Activated CD8-positive, alpha-beta T cell treated with anti-CD3 and anti-CD28 coated beads for 36 hours (primary cell): Measurements from ENCODE around the gene EPHA6. TPM values are rescaled to one million over a fixed set of nuclear protein-coding genes. Genes with fewer than 3 reads are reported as not detected.
"Not testable (repeated sequence)": the region's sequence is repeated elsewhere in the genome, so short reads cannot be mapped to it uniquely, and the experiment has no call there.

Source experiments
- ATAC-seq: fragments of 200-7000 bp; cut with Tn5 transposase; one replicate; pipeline ENCODE4 v1.10.0; 2021; ENCODE audit warnings: mild to moderate bottlenecking, moderate library complexity
- CTCF ChIA-PET: fragments of 350-600 bp; sonication (Branson Sonifier 250); formaldehyde crosslinking; loops from one replicate; lab custom pipeline; 2021; ENCODE audit warnings: antibody characterized with exemption; lab: Charles Lee
- POLR2A ChIA-PET: fragments of 350-600 bp; sonication (Branson Sonifier 250); formaldehyde crosslinking; loops from one replicate; lab custom pipeline; 2021; ENCODE audit warnings: antibody characterized with exemption; lab: Charles Lee
- DNase-seq: peaks from one replicate; pipeline ENCODE4 v3.0.0-alpha.2; 2020
- H3K27ac Mint-ChIP-seq: one replicate; pipeline ENCODE4 v1.8.0; 2021; ENCODE audit warnings: mild to moderate bottlenecking, mixed read lengths
- H3K27me3 Mint-ChIP-seq: one replicate; pipeline ENCODE4 v1.8.0; 2021; ENCODE audit warnings: mixed read lengths
- H3K36me3 Mint-ChIP-seq: one replicate; pipeline ENCODE4 v1.8.0; 2021; ENCODE audit warnings: low read depth, mixed read lengths
- H3K4me1 Mint-ChIP-seq: one replicate; pipeline ENCODE4 v1.8.0; 2021; ENCODE audit warnings: low read depth, mixed read lengths
- H3K4me3 Mint-ChIP-seq: one replicate; pipeline ENCODE4 v1.8.0; 2021; ENCODE audit warnings: mild to moderate bottlenecking, moderate library complexity, mixed read lengths
- H3K9me3 Mint-ChIP-seq: one replicate; pipeline ENCODE4 v1.8.0; 2021; ENCODE audit warnings: mixed read lengths
- CTCF ChIP-seq: fragments of 200-600 bp; IDR thresholded peaks from one replicate; pipeline ENCODE4 v1.8.0; 2022; ENCODE audit warnings: antibody characterized with exemption, mild to moderate bottlenecking
- intact Hi-C: fragments of 100-400 bp; cut with micrococcal nuclease; formaldehyde crosslinking; loops from one replicate; pipeline ENCODE4 v1.10.0; 2022
- total RNA-seq, 2 experiments: library from RNA; stranded (reverse); gene quantifications; one replicate each; pipeline ENCODE4 v1.2.3, GENCODE V29; 2021

The EPHA6 gene
- total RNA-seq, 2 experiments from 2014 or later, result not detected

GRCh38 chr3:97259263-97259662 lies 444.9 kb downstream of the EPHA6 start:
- TF ChIP-seq CTCF, result no peak
- CTCF ChIA-PET, result no interaction called here
- Mint-ChIP-seq H3K27ac (no peak overlapping the region), H3K4me1 (no peaks in the 10 kb centered on the region), H3K9me3 (no peaks in the 10 kb centered on the region), H3K36me3 (no peaks in the 10 kb centered on the region), H3K4me3 (no peak overlapping the region), H3K27me3 (no peaks in the 10 kb centered on the region)
- intact Hi-C loops, result no loop called here
- POLR2A ChIA-PET, result no interaction called here
- no peak for DNase-seq
- ATAC-seq, result no peak

DNA sequence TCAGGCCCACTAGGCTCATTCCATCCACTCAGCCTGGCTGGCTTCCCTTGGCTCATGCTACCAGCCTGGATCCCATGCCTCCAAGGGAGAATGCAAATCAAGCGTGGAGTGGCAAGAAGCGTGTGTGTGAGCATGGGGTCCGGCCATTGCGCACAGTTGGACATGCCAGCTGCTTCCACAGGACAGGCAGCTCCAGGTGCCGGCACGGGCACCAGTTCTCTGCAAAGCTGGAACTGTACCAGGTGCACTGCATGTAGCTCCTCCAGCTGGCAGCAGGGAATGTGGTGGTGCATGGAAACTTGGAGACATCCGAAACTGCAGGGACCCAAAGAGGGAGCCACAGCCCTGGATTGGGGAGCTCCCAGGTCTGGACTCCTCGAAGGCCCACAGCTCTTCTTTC lies 449.8 kb downstream of the EPHA6 start:
- Mint-ChIP-seq H3K9me3 (no peaks in the 10 kb centered on the region), H3K27me3 (no peaks in the 10 kb centered on the region), H3K27ac (no peak overlapping the region), H3K4me1 (no peaks in the 10 kb centered on the region), H3K4me3 (no peak overlapping the region), H3K36me3 (no peaks in the 10 kb centered on the region)
- no peak for ATAC-seq
- POLR2A ChIA-PET, result no interaction called here
- no peak for DNase-seq
- CTCF ChIA-PET, result no interaction called here
- TF ChIP-seq CTCF, result no peak
- intact Hi-C loops, result no loop called here

DNA sequence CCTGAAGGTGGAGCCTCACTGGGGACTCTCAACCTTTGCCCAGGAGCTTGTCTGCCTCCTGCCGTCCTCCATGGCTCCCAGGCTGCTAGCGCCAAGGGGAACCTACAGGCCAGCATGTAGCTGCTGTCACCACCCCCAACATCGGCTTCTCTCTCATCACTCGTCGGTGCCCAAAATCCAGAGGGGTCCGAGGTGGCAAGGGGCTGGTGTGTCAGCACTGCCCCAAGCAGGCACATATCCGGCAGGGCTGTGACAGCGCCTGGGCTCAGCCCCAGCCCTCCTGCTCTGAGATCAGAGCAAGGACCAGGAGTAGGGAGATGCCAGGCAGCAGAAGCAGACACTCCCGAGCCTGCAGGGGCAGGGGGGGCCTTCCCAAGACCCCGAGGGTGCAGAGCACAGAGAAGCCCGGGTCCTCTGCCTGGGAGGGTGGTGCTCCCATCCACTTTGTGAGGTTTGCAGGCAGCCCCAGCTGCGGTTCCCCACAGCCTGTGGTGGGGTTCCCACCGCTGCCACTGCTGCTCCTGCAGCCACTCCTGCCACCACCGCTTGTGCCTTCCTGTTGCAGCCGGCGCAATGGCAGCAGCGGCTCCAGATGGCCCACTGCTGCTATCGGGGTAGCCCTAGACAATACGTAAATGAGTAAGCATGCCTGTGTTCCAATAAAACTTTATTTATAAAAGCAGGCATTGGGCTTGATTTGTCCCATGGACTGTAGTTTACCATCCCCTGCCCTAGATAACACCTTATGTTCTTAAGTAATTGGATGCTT lies 451.0 kb downstream of the EPHA6 start:
- Mint-ChIP-seq H3K27ac (no peak overlapping the region), H3K9me3 (no peaks in the 10 kb centered on the region), H3K27me3 (no peaks in the 10 kb centered on the region), H3K4me3 (no peak overlapping the region), H3K36me3 (no peaks in the 10 kb centered on the region), H3K4me1 (no peaks in the 10 kb centered on the region)
- CTCF ChIA-PET, result interaction anchor here (0.6 kb wide), 1 partner anchor 108 kb away, joined by 3 read pairs; no protein-coding TSS in a partner anchor
- no peak for DNase-seq
- POLR2A ChIA-PET, result no interaction called here
- no peak for TF ChIP-seq CTCF
- ATAC-seq, result no peak
- intact Hi-C loops, result no loop called here

- Mint-ChIP-seq H3K4me1 (no peaks in the 10 kb centered on the region), H3K9me3 (no peaks in the 10 kb centered on the region), H3K36me3 (no peaks in the 10 kb centered on the region), H3K4me3 (no peak overlapping the region), H3K27ac (no peak overlapping the region), H3K27me3 (no peaks in the 10 kb centered on the region)
- no peak for DNase-seq
- TF ChIP-seq CTCF, result no peak
- no peak for ATAC-seq
- ChIA-PET POLR2A (no interaction called here), CTCF (no interaction called here)
- intact Hi-C loops, result no loop called here
Observed at GRCh38 chr3:97269202-97269601, 454.8 kb downstream of the EPHA6 start.

- H3K27me3 Mint-ChIP-seq, result not testable (repeated sequence)
Observed at GRCh38 chr3:97276879-97277550, 462.6 kb downstream of the EPHA6 start.

More at GRCh38 chr3:97276879-97277550, 462.6 kb downstream of the EPHA6 start:
- DNase-seq, CTCF ChIA-PET, H3K4me1 Mint-ChIP-seq, ATAC-seq, H3K4me3 Mint-ChIP-seq, POLR2A ChIA-PET, H3K36me3 Mint-ChIP-seq, intact Hi-C loops, H3K9me3 Mint-ChIP-seq, H3K27ac Mint-ChIP-seq: not testable (repeated sequence)
